ENCODE results near the gene NT5E. TPM values are rescaled to one million over a fixed set of nuclear protein-coding genes. Genes with fewer than 3 reads are reported as not detected.

Gene NT5E
- total RNA-seq, result 10 to 100 TPM; 18.7 to 26.1 (median 23.2) TPM

DNA sequence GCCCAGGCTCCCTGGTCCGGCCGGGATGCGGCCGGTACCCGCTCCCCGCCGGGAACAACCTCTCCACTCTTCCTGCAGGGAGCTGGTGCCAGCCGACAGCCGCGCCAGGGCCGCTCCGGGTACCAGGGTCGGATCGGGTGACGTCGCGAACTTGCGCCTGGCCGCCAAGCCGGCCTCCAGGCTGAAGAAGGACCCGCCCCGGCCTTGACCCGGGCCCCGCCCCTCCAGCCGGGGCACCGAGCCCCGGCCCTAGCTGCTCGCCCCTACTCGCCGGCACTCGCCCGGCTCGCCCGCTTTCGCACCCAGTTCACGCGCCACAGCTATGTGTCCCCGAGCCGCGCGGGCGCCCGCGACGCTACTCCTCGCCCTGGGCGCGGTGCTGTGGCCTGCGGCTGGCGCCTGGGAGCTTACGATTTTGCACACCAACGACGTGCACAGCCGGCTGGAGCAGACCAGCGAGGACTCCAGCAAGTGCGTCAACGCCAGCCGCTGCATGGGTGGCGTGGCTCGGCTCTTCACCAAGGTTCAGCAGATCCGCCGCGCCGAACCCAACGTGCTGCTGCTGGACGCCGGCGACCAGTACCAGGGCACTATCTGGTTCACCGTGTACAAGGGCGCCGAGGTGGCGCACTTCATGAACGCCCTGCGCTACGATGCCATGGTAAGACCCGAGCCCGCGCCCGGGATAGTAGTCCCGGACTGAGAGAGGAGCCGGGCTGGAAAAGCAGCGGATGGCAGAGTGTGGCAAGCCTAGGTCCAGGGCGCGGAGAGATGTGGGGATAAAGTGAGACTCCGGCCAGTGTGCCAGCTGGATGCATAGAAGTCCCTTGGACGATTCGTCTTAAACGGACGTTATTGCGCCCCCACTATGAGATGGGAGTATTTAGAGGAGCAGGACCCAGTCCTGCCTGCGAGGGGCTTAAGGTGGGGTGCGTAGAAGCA is at the start of gene NT5E:
TSS of gene NT5E (plus strand) at position 266 of the 942 bp plus-strand sequence. CDS start at position 323, 57 bp downstream.
- 0% methylated on average over 10 to 12 of the region's 92 CpGs for WGBS, 2 donors (ENCODE audit: low coverage in 1 of 2)

DNA sequence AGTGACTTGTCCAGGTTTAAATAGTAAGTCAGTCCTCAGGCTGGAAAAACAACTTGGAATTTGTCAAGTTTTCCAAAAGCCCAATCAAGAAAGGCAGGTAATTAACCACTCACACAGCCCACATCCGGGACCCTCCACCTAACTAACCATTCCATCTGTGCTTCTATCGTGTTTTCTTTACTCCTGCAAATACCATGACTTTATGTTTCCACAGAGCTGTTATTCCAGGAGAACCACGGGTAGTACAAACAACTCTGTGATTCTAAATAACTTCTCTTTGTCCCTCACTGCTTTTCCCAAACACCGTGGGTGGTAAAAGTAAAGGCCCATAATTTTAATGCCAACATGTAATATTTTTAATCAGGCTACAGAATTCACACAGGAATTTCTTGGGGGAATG is 49.6 kb upstream of the NT5E start:
- Histone ChIP-seq H3K27me3 (no peaks in the 10 kb centered on the region), H3K4me3 (no peak overlapping the region), H3K9me3 (peaks cover 0 to 4% (median 0%) of the 10 kb centered on the region in 3 donors), H3K27ac (no peak overlapping the region), H3K4me1 (no peaks in the 10 kb centered on the region), H3K36me3 (no peaks in the 10 kb centered on the region)
- TF ChIP-seq POLR2AphosphoS5 (IDR thresholded peaks at IDR 0.05) (no peak), EP300 (IDR thresholded peaks at IDR 0.05) (no peak), POLR2A (IDR thresholded peaks at IDR 0.05) (no peak)
- TF ChIP-seq, protein P1, sequence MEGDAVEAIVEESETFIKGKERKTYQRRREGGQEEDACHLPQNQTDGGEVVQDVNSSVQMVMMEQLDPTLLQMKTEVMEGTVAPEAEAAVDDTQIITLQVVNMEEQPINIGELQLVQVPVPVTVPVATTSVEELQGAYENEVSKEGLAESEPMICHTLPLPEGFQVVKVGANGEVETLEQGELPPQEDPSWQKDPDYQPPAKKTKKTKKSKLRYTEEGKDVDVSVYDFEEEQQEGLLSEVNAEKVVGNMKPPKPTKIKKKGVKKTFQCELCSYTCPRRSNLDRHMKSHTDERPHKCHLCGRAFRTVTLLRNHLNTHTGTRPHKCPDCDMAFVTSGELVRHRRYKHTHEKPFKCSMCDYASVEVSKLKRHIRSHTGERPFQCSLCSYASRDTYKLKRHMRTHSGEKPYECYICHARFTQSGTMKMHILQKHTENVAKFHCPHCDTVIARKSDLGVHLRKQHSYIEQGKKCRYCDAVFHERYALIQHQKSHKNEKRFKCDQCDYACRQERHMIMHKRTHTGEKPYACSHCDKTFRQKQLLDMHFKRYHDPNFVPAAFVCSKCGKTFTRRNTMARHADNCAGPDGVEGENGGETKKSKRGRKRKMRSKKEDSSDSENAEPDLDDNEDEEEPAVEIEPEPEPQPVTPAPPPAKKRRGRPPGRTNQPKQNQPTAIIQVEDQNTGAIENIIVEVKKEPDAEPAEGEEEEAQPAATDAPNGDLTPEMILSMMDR (IDR thresholded peaks at IDR 0.05), result no peak
- 68 to 77% methylated on average over 4 of the region's 4 CpGs for WGBS, 2 donors (ENCODE audit: low coverage in 1 of 2)
- no peak for ATAC-seq

More for the DNA sequence above, at the start of gene NT5E:
- Histone ChIP-seq H3K27ac (peak within 1 kb of the TSS; percentile 64 to 92 (median 86)), H3K4me3 (peak within 1 kb of the TSS; percentile 66 to 75), H3K4me1 (peaks cover 0 to 52% (median 7%) of the 10 kb centered on the region in 3 donors), H3K36me3 (no peaks in the 10 kb centered on the region), H3K27me3 (peaks cover 11% of the 10 kb centered on the region), H3K9me3 (no peaks in the 10 kb centered on the region)
- TF ChIP-seq, protein P1 (IDR thresholded peaks at IDR 0.05), result peak in 2 of 4 experiments; percentile 8 to 9
- TF ChIP-seq POLR2A (IDR thresholded peaks at IDR 0.05) (peak; percentile 34 to 74), EP300 (IDR thresholded peaks at IDR 0.05) (no peak), POLR2AphosphoS5 (IDR thresholded peaks at IDR 0.05) (no peak)
- peak; percentile 92 for ATAC-seq

DNA sequence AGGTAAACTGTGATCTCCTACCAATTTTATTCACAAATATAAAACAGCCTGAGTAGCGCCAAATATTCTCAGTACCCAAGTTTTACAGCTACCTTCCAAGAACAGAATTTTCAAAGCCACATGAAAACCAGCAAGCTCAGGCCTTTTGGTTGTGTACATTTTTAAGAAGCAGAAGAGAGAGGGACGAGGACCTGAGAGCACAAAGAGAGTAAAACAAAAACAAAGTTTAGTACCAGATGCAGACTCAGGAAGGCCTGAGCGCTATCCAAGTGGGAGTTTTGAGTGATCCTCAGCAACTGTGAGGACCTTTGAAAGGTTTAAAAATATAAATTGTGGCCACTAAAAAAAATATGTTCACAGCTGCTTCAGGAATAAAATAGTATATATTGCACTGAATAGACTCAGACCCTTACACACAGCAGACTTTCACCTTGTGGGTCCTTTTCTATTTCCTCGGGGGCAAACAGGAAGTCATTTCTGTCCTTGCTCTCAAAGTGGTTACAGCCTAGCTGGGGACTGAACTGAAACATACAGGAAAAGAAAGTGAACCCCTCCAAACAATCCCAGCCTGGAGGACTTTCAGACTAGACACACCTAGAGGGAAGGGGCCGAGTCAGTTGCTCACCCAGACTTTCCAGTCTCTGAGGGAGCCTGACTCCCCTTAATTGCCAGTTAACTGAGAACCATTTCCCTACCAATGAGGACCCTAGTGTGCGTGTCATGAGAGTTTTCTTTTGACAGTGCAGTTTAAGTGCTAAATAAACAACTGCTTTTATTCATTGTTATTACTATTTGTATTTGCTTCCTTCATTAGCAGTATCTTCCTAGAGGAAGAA is 48.5 kb upstream of the NT5E start:
- TF ChIP-seq, protein P1 (IDR thresholded peaks at IDR 0.05), result no peak
- no peak for TF ChIP-seq EP300 (IDR thresholded peaks at IDR 0.05)
- TF ChIP-seq POLR2AphosphoS5 (IDR thresholded peaks at IDR 0.05), result no peak
- TF ChIP-seq POLR2A (IDR thresholded peaks at IDR 0.05), result no peak
- ATAC-seq, result no peak
- H3K9me3 ChIP-seq, result peaks cover 0 to 4% (median 0%) of the 10 kb centered on the region in 3 donors
- WGBS, 2 donors (ENCODE audit: low coverage in 1 of 2), result 68 to 82% methylated on average over 5 to 6 of the region's 6 CpGs
- no peaks in the 10 kb centered on the region for H3K4me1 ChIP-seq
- H3K27me3 ChIP-seq, result no peaks in the 10 kb centered on the region
- H3K27ac ChIP-seq, result no peak overlapping the region
- H3K4me3 ChIP-seq, result no peak overlapping the region
- H3K36me3 ChIP-seq, result no peaks in the 10 kb centered on the region

DNA sequence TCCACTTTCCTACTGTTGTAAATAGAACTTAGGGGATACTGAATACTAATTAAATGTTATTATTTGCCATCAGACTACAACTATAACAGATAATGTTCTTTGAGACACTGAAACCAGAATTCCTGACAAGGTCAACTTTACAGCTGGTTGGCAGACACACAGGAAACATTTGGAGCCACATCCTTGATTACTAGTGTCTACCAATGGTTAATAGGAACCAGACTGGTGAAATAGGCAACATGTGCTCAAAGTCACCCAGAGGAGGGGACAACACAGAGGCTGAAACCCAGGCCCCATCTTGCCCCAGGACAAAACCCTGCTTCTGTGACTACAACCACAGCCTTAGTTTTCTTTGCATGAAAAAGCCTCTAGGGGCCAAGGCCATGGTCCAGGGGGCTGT is 47.8 kb upstream of the NT5E start:
- H3K4me3 ChIP-seq, result no peak overlapping the region
- H3K27ac ChIP-seq, result no peak overlapping the region
- peaks cover 0 to under 1% (median 0%) of the 10 kb centered on the region in 3 donors for H3K9me3 ChIP-seq
- ATAC-seq, result no peak
- H3K4me1 ChIP-seq, result no peaks in the 10 kb centered on the region
- TF ChIP-seq POLR2A (IDR thresholded peaks at IDR 0.05) (no peak), POLR2AphosphoS5 (IDR thresholded peaks at IDR 0.05) (no peak), EP300 (IDR thresholded peaks at IDR 0.05) (no peak)
- TF ChIP-seq, protein P1 (IDR thresholded peaks at IDR 0.05), result no peak
- no peaks in the 10 kb centered on the region for H3K36me3 ChIP-seq
- H3K27me3 ChIP-seq, result no peaks in the 10 kb centered on the region
